ENCODE data around the gene DPP3. TPM values are rescaled to one million over a fixed set of nuclear protein-coding genes. Genes with fewer than 3 reads are reported as not detected.

The DPP3 gene
- total RNA-seq, 1 experiment from 2014 or later = 86.7 TPM

- no peak overlapping the region for H3K27ac Mint-ChIP-seq
- DNase-seq (ENCODE audit: low spot score) (peak; percentile 73), ATAC-seq (peak; percentile 49)
- no peaks in the 10 kb centered on the region for H3K9me3 Mint-ChIP-seq
- ChIA-PET POLR2A (no interaction called here), CTCF (interaction anchor here (0.6 to 1.4 kb wide), 5 partner anchors 16 to 183 kb away, joined by 3 to 9 read pairs (median 5); partner anchors contain the start of genes DPP3, MRPL11 and RBM4B)
- H3K4me1 Mint-ChIP-seq = peaks cover 6% of the 10 kb centered on the region
- no peak overlapping the region for H3K4me3 Mint-ChIP-seq
- peaks cover 25% of the 10 kb centered on the region for H3K36me3 Mint-ChIP-seq
- TF ChIP-seq HMGXB4 (CRISPR knock-in tag; IDR thresholded peaks at IDR 0.05) = no peak
- peak; percentile 50 for TF ChIP-seq CTCF (IDR thresholded peaks at IDR 0.05)
- H3K27me3 Mint-ChIP-seq (ENCODE audit: low read depth) = no peaks in the 10 kb centered on the region
Observed at GRCh38 chr11:66495401-66495854, 15.2 kb downstream of the DPP3 start.

- POLR2A ChIA-PET = no interaction called here
- no peak overlapping the region for H3K4me3 Mint-ChIP-seq
- TF ChIP-seq ATF6 (CRISPR knock-in tag; IDR thresholded peaks at IDR 0.05) (no peak), CBFB (CRISPR knock-in tag; IDR thresholded peaks at IDR 0.05; ENCODE audit: low read depth) (no peak), MLX (CRISPR knock-in tag; IDR thresholded peaks at IDR 0.05) (no peak), ZNF671 (CRISPR knock-in tag; IDR thresholded peaks at IDR 0.05) (no peak), PRRX2 (CRISPR knock-in tag; IDR thresholded peaks at IDR 0.05) (no peak), TP53 (CRISPR knock-in tag; IDR thresholded peaks at IDR 0.05) (no peak), FOXP4 (CRISPR knock-in tag; IDR thresholded peaks at IDR 0.05) (no peak), SP1 (CRISPR knock-in tag; conservative IDR thresholded peaks at IDR 0.05) (no peak), CREM (CRISPR knock-in tag; IDR thresholded peaks at IDR 0.05) (no peak), ZNF425 (CRISPR knock-in tag; conservative IDR thresholded peaks at IDR 0.05) (no peak)
- no peaks in the 10 kb centered on the region for H3K27me3 Mint-ChIP-seq (ENCODE audit: low read depth)
- H3K9me3 Mint-ChIP-seq = no peaks in the 10 kb centered on the region
- CTCF ChIA-PET = interaction anchor here (1.3 kb wide), 1 partner anchor 141 kb away, joined by 3 read pairs; no protein-coding TSS in a partner anchor
- ATAC-seq (no peak), DNase-seq (ENCODE audit: low spot score) (no peak)
- H3K36me3 Mint-ChIP-seq = peaks cover 25% of the 10 kb centered on the region
- H3K27ac Mint-ChIP-seq = no peak overlapping the region
- H3K4me1 Mint-ChIP-seq = no peaks in the 10 kb centered on the region
Observed at GRCh38 chr11:66497206-66497605, 17.0 kb downstream of the DPP3 start.

Measured in WTC11 (cell line).